ENCODE data around the gene PLEKHN1.

- TF ChIP-seq, protein P1, sequence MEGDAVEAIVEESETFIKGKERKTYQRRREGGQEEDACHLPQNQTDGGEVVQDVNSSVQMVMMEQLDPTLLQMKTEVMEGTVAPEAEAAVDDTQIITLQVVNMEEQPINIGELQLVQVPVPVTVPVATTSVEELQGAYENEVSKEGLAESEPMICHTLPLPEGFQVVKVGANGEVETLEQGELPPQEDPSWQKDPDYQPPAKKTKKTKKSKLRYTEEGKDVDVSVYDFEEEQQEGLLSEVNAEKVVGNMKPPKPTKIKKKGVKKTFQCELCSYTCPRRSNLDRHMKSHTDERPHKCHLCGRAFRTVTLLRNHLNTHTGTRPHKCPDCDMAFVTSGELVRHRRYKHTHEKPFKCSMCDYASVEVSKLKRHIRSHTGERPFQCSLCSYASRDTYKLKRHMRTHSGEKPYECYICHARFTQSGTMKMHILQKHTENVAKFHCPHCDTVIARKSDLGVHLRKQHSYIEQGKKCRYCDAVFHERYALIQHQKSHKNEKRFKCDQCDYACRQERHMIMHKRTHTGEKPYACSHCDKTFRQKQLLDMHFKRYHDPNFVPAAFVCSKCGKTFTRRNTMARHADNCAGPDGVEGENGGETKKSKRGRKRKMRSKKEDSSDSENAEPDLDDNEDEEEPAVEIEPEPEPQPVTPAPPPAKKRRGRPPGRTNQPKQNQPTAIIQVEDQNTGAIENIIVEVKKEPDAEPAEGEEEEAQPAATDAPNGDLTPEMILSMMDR (conservative IDR thresholded peaks at IDR 0.05 in 1 of 2, IDR thresholded peaks at IDR 0.05 in 1 of 2; ENCODE audit: extremely low read depth in 1 of 2, insufficient read depth in 1 of 2, low read depth in 1 of 2, low read length in 2 of 2): no peak
- TF ChIP-seq EZH2 (IDR thresholded peaks at IDR 0.05; ENCODE audit: borderline replicate concordance, low read length): no peak
These were observed 8.0 kb downstream of the PLEKHN1 start for GRCh38 chr1:974293-974640.

Measured in mammary epithelial cell (primary cell).